ENCODE results near the gene TRIM33. TPM values are rescaled to one million over a fixed set of nuclear protein-coding genes. Genes with fewer than 3 reads are reported as not detected.

TRIM33 gene
- total and polyA plus RNA-seq, 2 donors (not counting 1 experiment from before 2014, with no cell fraction given) = 13.7 to 61.0 TPM

DNA sequence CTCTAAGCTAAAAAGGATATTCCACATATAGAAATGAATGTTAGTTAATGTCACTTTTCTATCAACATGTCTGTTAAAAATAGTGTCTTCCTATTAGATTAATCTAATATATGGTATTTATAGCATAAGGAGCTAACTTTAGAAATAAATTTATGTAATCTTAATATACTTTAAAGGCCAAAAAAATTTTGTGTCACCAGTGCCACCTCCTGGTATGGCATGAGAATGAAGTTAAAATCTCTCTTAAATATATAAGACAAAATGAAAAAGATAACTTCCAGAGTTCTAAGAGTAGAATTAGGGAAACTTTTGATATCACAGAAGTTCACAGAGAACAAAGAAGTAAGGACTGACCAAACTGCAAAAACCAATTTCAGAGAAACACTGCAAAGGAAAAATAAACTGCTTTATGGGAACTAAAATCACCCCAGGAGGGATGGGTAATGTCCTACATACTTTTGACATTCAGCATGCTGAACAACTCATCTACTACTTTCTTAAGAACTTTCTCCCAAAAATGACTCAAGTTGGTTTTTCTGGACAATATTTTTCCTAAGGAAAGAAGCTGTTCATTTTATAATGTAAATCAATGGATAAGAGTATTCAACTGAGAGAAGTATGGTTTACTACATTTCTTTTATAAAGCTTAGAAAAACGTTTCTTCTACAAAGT, 82.8 kb downstream of the TRIM33 start:
- peaks cover 9 to 64% of the 10 kb centered on the region in 2 experiments for H3K36me3 ChIP-seq (replicated peaks in 1 of 2; ENCODE audit: control extremely low read depth in 1 of 2, control insufficient read depth in 1 of 2, extremely low read depth in 1 of 2, insufficient read depth in 2 of 2, low read length in 1 of 2)
- Mint-ChIP-seq H3K4me1 (peaks cover 2% of the 10 kb centered on the region), H3K4me3 (no peak overlapping the region), H3K9me3 (ENCODE audit: insufficient read depth) (no peaks in the 10 kb centered on the region), H3K27me3 (no peaks in the 10 kb centered on the region), H3K27ac (no peak overlapping the region)
- H3K4me3 ChIP-seq (ENCODE audit: control extremely low read depth in 1 of 5, extremely low read depth in 1 of 5, insufficient read depth in 1 of 5, low read depth in 2 of 5, low read length in 4 of 5) = no peak overlapping the region
- H3K9ac ChIP-seq (ENCODE audit: low read length) = no peak overlapping the region
- H3K4me2 ChIP-seq (replicated peaks; ENCODE audit: low read depth, low read length, poor library complexity, severe bottlenecking) = no peak overlapping the region
- H4K20me1 ChIP-seq (ENCODE audit: control insufficient read depth, insufficient read depth, low read length, poor library complexity, severe bottlenecking) = peaks cover 4% of the 10 kb centered on the region
- H3K27ac ChIP-seq (ENCODE audit: low read length in 2 of 2) = peak overlapping the region in 1 of 2 donors; percentile 30
- intact Hi-C loops (cut with micrococcal nuclease) = loop anchor here (1.0 to 5.0 kb wide), 2 partner anchors 82 to 129 kb away; no protein-coding TSS in a partner anchor
- ATAC-seq (ENCODE audit: low read depth) (no peak), DNase-seq (peak; percentile 8)
- H3K79me2 ChIP-seq (ENCODE audit: control insufficient read depth, insufficient read depth, low read length) = no peaks in the 10 kb centered on the region
- H3K4me1 ChIP-seq (ENCODE audit: control insufficient read depth in 2 of 2, insufficient read depth in 2 of 2, low read length in 2 of 2) = no peaks in the 10 kb centered on the region
- H3K9me3 ChIP-seq (ENCODE audit: control extremely low read depth in 1 of 3, control insufficient read depth in 2 of 3, insufficient read depth in 1 of 3, low read length in 2 of 3) = no peaks in the 10 kb centered on the region
- CTCF ChIA-PET = interaction anchor here (0.7 to 1.3 kb wide), 7 partner anchors 17 to 131 kb away, joined by 3 to 8 read pairs (median 3); no protein-coding TSS in a partner anchor
- no CpG with 5 or more reads among the region's 1 CpG for WGBS (ENCODE audit: insufficient coverage)
- TF ChIP-seq EZH2 (IDR thresholded peaks at IDR 0.05; ENCODE audit: borderline replicate concordance, insufficient read depth, low read depth, low read length, poor library complexity, severe bottlenecking) = no peak
- TF ChIP-seq, protein P1, sequence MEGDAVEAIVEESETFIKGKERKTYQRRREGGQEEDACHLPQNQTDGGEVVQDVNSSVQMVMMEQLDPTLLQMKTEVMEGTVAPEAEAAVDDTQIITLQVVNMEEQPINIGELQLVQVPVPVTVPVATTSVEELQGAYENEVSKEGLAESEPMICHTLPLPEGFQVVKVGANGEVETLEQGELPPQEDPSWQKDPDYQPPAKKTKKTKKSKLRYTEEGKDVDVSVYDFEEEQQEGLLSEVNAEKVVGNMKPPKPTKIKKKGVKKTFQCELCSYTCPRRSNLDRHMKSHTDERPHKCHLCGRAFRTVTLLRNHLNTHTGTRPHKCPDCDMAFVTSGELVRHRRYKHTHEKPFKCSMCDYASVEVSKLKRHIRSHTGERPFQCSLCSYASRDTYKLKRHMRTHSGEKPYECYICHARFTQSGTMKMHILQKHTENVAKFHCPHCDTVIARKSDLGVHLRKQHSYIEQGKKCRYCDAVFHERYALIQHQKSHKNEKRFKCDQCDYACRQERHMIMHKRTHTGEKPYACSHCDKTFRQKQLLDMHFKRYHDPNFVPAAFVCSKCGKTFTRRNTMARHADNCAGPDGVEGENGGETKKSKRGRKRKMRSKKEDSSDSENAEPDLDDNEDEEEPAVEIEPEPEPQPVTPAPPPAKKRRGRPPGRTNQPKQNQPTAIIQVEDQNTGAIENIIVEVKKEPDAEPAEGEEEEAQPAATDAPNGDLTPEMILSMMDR (IDR thresholded peaks at IDR 0.05) = peak; percentile 63
- POLR2A ChIA-PET = no interaction called here
- no peaks in the 10 kb centered on the region for H3K27me3 ChIP-seq (replicated peaks in 1 of 4; ENCODE audit: control extremely low read depth in 1 of 4, control insufficient read depth in 3 of 4, insufficient read depth in 4 of 4, low read length in 3 of 4)
- H2AFZ ChIP-seq (ENCODE audit: insufficient read depth, low read depth, low read length, poor library complexity, severe bottlenecking) = no peak overlapping the region

- H3K9me3 Mint-ChIP-seq (ENCODE audit: insufficient read depth) = no peaks in the 10 kb centered on the region
- Histone ChIP-seq H3K4me3 (ENCODE audit: control extremely low read depth in 1 of 5, extremely low read depth in 1 of 5, insufficient read depth in 1 of 5, low read depth in 2 of 5, low read length in 4 of 5) (no peak overlapping the region), H3K79me2 (ENCODE audit: control insufficient read depth, insufficient read depth, low read length) (no peaks in the 10 kb centered on the region), H3K9me3 (ENCODE audit: control extremely low read depth in 1 of 3, control insufficient read depth in 2 of 3, insufficient read depth in 1 of 3, low read length in 2 of 3) (no peaks in the 10 kb centered on the region), H3K27ac (ENCODE audit: low read length in 2 of 2) (no peak overlapping the region), H3K4me2 (replicated peaks; ENCODE audit: low read depth, low read length, poor library complexity, severe bottlenecking) (no peak overlapping the region), H3K27me3 (replicated peaks in 1 of 4; ENCODE audit: control extremely low read depth in 1 of 4, control insufficient read depth in 3 of 4, insufficient read depth in 4 of 4, low read length in 3 of 4) (no peaks in the 10 kb centered on the region), H4K20me1 (ENCODE audit: control insufficient read depth, insufficient read depth, low read length, poor library complexity, severe bottlenecking) (peaks cover 4% of the 10 kb centered on the region), H3K4me1 (ENCODE audit: control insufficient read depth in 2 of 2, insufficient read depth in 2 of 2, low read length in 2 of 2) (no peaks in the 10 kb centered on the region), H2AFZ (ENCODE audit: insufficient read depth, low read depth, low read length, poor library complexity, severe bottlenecking) (no peak overlapping the region), H3K9ac (ENCODE audit: low read length) (no peak overlapping the region), H3K36me3 (replicated peaks in 1 of 2; ENCODE audit: control extremely low read depth in 1 of 2, control insufficient read depth in 1 of 2, extremely low read depth in 1 of 2, insufficient read depth in 2 of 2, low read length in 1 of 2) (peaks cover 8 to 60% of the 10 kb centered on the region in 2 experiments)
- no peak for TF ChIP-seq EZH2 (IDR thresholded peaks at IDR 0.05; ENCODE audit: borderline replicate concordance, insufficient read depth, low read depth, low read length, poor library complexity, severe bottlenecking)
- TF ChIP-seq, protein P1 (IDR thresholded peaks at IDR 0.05) = no peak
- no peak overlapping the region for H3K4me3 Mint-ChIP-seq
- intact Hi-C loops (cut with micrococcal nuclease) = loop anchor here (1.0 to 5.0 kb wide), 2 partner anchors 81 to 130 kb away; no protein-coding TSS in a partner anchor
- H3K27ac Mint-ChIP-seq = no peak overlapping the region
- ATAC-seq (ENCODE audit: low read depth) (no peak), DNase-seq (no peak)
- ChIA-PET CTCF (interaction anchor here (0.9 to 1.3 kb wide), 5 partner anchors 21 to 132 kb away, joined by 3 to 7 read pairs (median 3); no protein-coding TSS in a partner anchor), POLR2A (no interaction called here)
- H3K27me3 Mint-ChIP-seq = no peaks in the 10 kb centered on the region
- 97% methylated on average over 3 of the region's 3 CpGs for WGBS (ENCODE audit: insufficient coverage)
- peaks cover 2% of the 10 kb centered on the region for H3K4me1 Mint-ChIP-seq
Observed at GRCh38 chr1:114427612-114428011, 83.4 kb downstream of the TRIM33 start.

Data from B cell (primary cell).